SK-N-SH (cell line): ENCODE results near the gene AGBL2. TPM values are rescaled to one million over a fixed set of nuclear protein-coding genes. Genes with fewer than 3 reads are reported as not detected.

Experiments used
- CTCF ChIA-PET: fragments of 300-600, 350-600 bp; formaldehyde crosslinking; extraction: SDS; loops from one replicate; lab custom pipeline; 2021; lab: Yijun Ruan, JAX
- POLR2A ChIA-PET: fragments of 350-600 bp; sonication (Branson Sonifier 250); formaldehyde crosslinking; extraction: SDS; loops from one replicate; lab custom pipeline; 2020; ENCODE audit warnings: antibody characterized with exemption, inconsistent platforms; lab: Yijun Ruan, JAX
- DNase-seq: peaks from one replicate; pipeline ENCODE4 v3.0.0; 2012
- H2AFZ ChIP-seq: fragments of 200-600 bp; sonication (generic); 2 replicates; pipeline ENCODE4 v1.8.1; 2016; ENCODE audit warnings: antibody characterized with exemption, mild to moderate bottlenecking, low read depth
- H3F3A ChIP-seq: fragments of 200-600 bp; sonication (generic); replicated peaks from 2 replicates; pipeline ENCODE3; 2016; ENCODE audit warnings: antibody characterized with exemption, mild to moderate bottlenecking; ENCODE audit not compliant: insufficient read depth
- H3K27ac ChIP-seq, 2 experiments: fragments of 200-500 bp in 1 of 2; fragments of 200-600 bp in 1 of 2; sonication (Bioruptor generic) in 1 of 2; sonication (generic), shearing (Covaris generic) in 1 of 2; 2 replicates each; pipeline versions ENCODE4 v1.5.1 to v1.6.1; 2014 to 2016; ENCODE audit warnings: low read depth in 2 of 2, inconsistent platforms in 1 of 2, low read length in 1 of 2, mild to moderate bottlenecking in 1 of 2, mixed read lengths in 1 of 2
- H3K27me3 ChIP-seq: fragments of 200-600 bp; sonication (generic), shearing (Covaris generic); 2 replicates; pipeline ENCODE4 v1.6.1; 2016; ENCODE audit warnings: mixed run types; ENCODE audit not compliant: insufficient read depth
- H3K36me3 ChIP-seq, 2 experiments: fragments of 200-500 bp in 1 of 2; fragments of 200-600 bp in 1 of 2; sonication (Bioruptor generic) in 1 of 2; sonication (generic) in 1 of 2; replicated peaks in 1 of 2; 2 replicates each; pipeline versions ENCODE3 to v1.5.1; 2014 to 2016; ENCODE audit warnings: low read length in 1 of 2, mild to moderate bottlenecking in 1 of 2; ENCODE audit not compliant: insufficient read depth in 2 of 2, control insufficient read depth in 1 of 2
- H3K4me1 ChIP-seq, 2 experiments: fragments of 200-500 bp in 1 of 2; fragments of 200-600 bp in 1 of 2; sonication (Bioruptor generic) in 1 of 2; sonication (generic), shearing (Covaris generic) in 1 of 2; 2 replicates each; pipeline versions ENCODE4 v1.5.1 to v1.6.1; 2014 to 2016; ENCODE audit warnings: low read depth in 1 of 2, low read length in 1 of 2, mixed run types in 1 of 2; ENCODE audit not compliant: insufficient read depth in 2 of 2, control insufficient read depth in 1 of 2
- H3K4me2 ChIP-seq: fragments of 200-600 bp; sonication (generic), shearing (Covaris generic); 2 replicates; pipeline ENCODE4 v1.6.1; 2017; ENCODE audit warnings: mixed run types
- H3K4me3 ChIP-seq, 2 experiments: fragments of 200-500 bp in 1 of 2; fragments of 200-600 bp in 1 of 2; sonication (Bioruptor generic) in 1 of 2; sonication (generic), shearing (Covaris generic) in 1 of 2; 2 replicates each; pipeline versions ENCODE4 v1.5.1 to v1.8.1; 2014 to 2016; ENCODE audit warnings: low read depth in 2 of 2, inconsistent platforms in 1 of 2, low read length in 1 of 2, mild to moderate bottlenecking in 1 of 2, mixed read lengths in 1 of 2, moderate library complexity in 1 of 2
- H3K79me2 ChIP-seq: fragments of 200-600 bp; sonication (generic); 2 replicates; pipeline ENCODE4 v1.8.1; 2017; ENCODE audit warnings: mild to moderate bottlenecking; ENCODE audit not compliant: insufficient read depth
- H3K9ac ChIP-seq: fragments of 200-600 bp; sonication (generic); 2 replicates; pipeline ENCODE4 v1.6.1; 2017; ENCODE audit warnings: mixed run types
- H3K9me2 ChIP-seq: fragments of 200-600 bp; sonication (generic); 2 replicates; pipeline ENCODE4 v1.6.1; 2017; ENCODE audit warnings: mixed run types
- H3K9me3 ChIP-seq: fragments of 200-600 bp; sonication (generic); 2 replicates; pipeline ENCODE4 v1.6.1; 2017; ENCODE audit warnings: mixed run types, mild to moderate bottlenecking, moderate library complexity
- H4K20me1 ChIP-seq: fragments of 200-600 bp; sonication (generic); 2 replicates; pipeline ENCODE4 v1.6.1; 2017; ENCODE audit warnings: mild to moderate bottlenecking, mixed run types; ENCODE audit not compliant: insufficient read depth
- CTCF ChIP-seq: fragments of 200-600 bp; sonication (generic); IDR thresholded peaks from 2 replicates; pipeline ENCODE4 v1.6.1; 2017; ENCODE audit warnings: antibody characterized with exemption, mild to moderate bottlenecking, moderate library complexity
- MEF2A ChIP-seq: IDR thresholded peaks from 2 replicates; pipeline ENCODE4 v1.4.0; 2012; ENCODE audit warnings: low read depth, borderline replicate concordance
- MXI1 ChIP-seq: IDR thresholded peaks from 2 replicates; pipeline ENCODE4 v1.6.1; 2012; ENCODE audit warnings: mild to moderate bottlenecking, low read depth, low read length, improper control_type of control experiment
- NFIC ChIP-seq: IDR thresholded peaks from 2 replicates; pipeline ENCODE4 v1.4.0; 2012; ENCODE audit warnings: borderline replicate concordance
- POLR2AphosphoS5 ChIP-seq: IDR thresholded peaks from 2 replicates; pipeline ENCODE4 v1.6.1; 2012; ENCODE audit warnings: low read depth, low read length
- RCOR1 ChIP-seq: fragments of 150-350 bp; IDR thresholded peaks from 2 replicates; pipeline ENCODE4 v1.6.1; 2017; ENCODE audit warnings: antibody characterized with exemption, low read length
- USF1 ChIP-seq: IDR thresholded peaks from 2 replicates; pipeline ENCODE4 v1.4.0; 2012; ENCODE audit warnings: low read depth, borderline replicate concordance
- ZBTB33 ChIP-seq: IDR thresholded peaks from 2 replicates; pipeline ENCODE4 v1.4.0; 2012; ENCODE audit warnings: low read depth, borderline replicate concordance
- WGBS: methylation state at CpG from one replicate; pipeline ENCODE4 v1.1.6; 2017; ENCODE audit warnings: low lambda C conversion rate; 5-methylcytosine and 5-hydroxymethylcytosine counted together
- polyA plus RNA-seq, 3 experiments: library from polyadenylated mRNA; depleted of rRNA; stranded (reverse); fragments of >200 nt; gene quantifications; 2 replicates each; pipeline ENCODE4 v1.2.3, GENCODE V29; 2012

The AGBL2 gene
- polyA plus RNA-seq, 1 of the 3 experiments (the other 2 are of a cell fraction) = 5.5 TPM

GRCh38 chr11:47716692-47717091 is 1.5 kb upstream of the AGBL2 start (continued):
- TF ChIP-seq ZBTB33 (no peak), CTCF (no peak)

- CTCF ChIA-PET = no interaction called here
- Histone ChIP-seq H3K4me1 (peaks cover 3 to 5% of the 10 kb centered on the region in 2 experiments; a peak in 2 of 4 replicates), H3K4me3 (peak overlapping the region; percentile 64 to 66), H3F3A (peaks cover 34% of the 10 kb centered on the region), H3K9me3 (no peaks in the 10 kb centered on the region), H3K36me3 (peaks cover 27 to 34% of the 10 kb centered on the region in 2 experiments), H3K9ac (peak overlapping the region; percentile 77), H4K20me1 (no peaks in the 10 kb centered on the region), H3K27ac (peak overlapping the region; percentile 57 to 73), H3K27me3 (no peaks in the 10 kb centered on the region), H3K79me2 (no peaks in the 10 kb centered on the region), H2AFZ (peak overlapping the region; percentile 86), H3K4me2 (peak overlapping the region; percentile 72), H3K9me2 (no peaks in the 10 kb centered on the region)
- POLR2A ChIA-PET = interaction anchor here (0.9 to 1.5 kb wide), 4 partner anchors 12 to 107 kb away, joined by 3 to 8 read pairs (median 4); no protein-coding TSS in a partner anchor
- WGBS = 40% methylated on average over 18 of the region's 19 CpGs
- TF ChIP-seq USF1 (no peak), ZBTB33 (no peak), MEF2A (no peak), MXI1 (no peak), NFIC (no peak), RCOR1 (no peak), POLR2AphosphoS5 (no peak)
- DNase-seq = no peak
Measured at GRCh38 chr11:47714554-47715081, 551 bp downstream of the AGBL2 start.
